NCI-H146 treated with DMSO at 0.1 percent for 48 hours (cell line): ENCODE data around the gene SARNP.
A peak's percentile ranks its signal among the peaks of the same experiment; 100 is the strongest.
"Not testable (repeated sequence)": the region's sequence is repeated elsewhere in the genome, so short reads cannot be mapped to it uniquely, and the experiment has no call there.

Experiments
- DNase-seq: peaks from one replicate; lab custom pipeline; 2025; ENCODE audit not compliant: unreplicated experiment; lab: John Stamatoyannopoulos, UW

The SARNP gene, protein sequence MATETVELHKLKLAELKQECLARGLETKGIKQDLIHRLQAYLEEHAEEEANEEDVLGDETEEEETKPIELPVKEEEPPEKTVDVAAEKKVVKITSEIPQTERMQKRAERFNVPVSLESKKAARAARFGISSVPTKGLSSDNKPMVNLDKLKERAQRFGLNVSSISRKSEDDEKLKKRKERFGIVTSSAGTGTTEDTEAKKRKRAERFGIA

DNA sequence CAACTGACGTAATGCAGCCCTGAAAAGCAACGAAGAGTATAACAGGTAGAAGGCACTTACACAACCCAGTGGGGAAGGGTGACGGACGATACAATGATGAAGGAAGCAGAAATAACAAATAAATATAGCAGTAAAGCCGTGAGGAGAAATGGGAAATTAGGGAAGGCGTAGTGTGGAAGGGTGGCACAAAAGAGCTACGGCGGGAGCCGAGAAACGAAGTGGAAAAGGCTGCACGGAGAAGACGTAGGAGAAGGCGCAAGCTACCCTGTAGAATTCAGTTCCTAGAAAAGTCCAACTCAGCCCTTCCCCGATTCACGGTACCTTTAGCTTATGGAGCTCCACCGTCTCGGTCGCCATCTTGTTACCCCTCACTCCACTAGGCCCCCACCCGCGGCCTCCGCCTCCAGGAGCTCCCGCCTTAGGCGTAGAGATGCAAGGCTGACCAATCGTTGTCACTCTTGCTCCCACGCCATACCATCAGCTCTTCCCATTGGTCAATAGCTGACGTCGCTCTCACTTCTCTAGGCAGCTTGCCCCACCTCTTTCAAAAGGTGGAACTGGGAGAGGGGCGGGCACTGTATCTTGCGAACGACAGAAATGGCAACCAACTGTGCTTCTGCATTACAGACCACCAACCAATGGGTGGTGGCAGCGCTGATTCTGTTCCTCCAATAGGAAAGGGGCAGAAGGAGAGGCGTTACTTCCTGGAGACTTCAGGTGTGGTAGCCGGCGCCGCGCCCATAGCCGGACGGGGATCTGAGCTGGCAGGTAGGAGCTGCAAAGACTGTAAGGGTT is at the start of gene SARNP, which contains the start of gene ORMDL2:
SARNP (minus strand) TSS at position 380 of the 795 bp plus-strand sequence; CDS start at position 357, 23 bp downstream.
ORMDL2 (plus strand) TSS at position 697 of the 795 bp plus-strand sequence. CDS start 959 bp downstream, outside the sequence.
- DNase-seq, result peak; percentile 100

DNA sequence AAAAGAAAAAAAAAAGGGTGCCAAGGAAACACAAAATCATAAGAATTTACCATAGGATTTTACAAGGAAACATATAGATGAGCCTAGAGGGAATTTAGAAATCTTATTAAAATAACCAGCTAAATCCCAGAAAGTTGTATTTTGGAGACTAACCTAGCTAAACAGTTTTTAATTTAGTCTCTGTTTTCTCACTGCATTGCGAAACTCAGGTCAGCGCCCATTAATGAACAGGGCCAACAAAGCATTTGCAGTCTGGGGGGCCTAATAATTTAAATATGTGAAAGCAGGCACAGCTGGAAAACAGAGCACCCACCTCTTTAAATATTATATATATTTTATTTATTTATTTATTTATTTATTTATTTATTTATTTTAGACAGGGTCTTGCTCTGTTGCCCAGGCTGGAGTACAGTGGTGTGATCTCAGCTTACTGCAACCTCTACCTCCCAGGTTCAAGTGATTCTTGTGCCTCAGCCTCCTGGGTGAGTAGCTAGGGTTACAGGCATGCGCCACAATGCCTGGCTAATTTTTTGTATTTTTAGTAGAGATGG is 49.0 kb upstream of the SARNP start:
- not testable (repeated sequence) for DNase-seq

DNA sequence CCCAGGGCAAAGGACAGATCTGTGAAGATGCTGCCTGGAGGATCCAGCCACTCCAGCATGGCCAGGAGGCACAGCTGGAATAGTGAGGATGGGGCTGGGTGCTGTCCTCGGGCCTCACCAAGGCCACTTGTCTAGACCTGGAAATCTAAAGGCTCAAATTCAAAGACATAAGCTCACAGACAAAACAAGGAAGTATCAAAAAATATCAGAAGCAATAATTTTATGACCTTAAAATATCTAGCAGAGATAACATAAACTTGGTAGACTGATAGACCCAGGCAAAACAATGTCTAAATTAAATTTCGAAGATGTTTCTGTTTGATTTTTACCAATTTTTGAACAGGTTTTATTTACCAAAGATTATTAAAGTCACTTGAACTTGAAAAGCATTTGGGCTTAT is 47.8 kb upstream of the SARNP start:
- DNase-seq, result no peak

DNA sequence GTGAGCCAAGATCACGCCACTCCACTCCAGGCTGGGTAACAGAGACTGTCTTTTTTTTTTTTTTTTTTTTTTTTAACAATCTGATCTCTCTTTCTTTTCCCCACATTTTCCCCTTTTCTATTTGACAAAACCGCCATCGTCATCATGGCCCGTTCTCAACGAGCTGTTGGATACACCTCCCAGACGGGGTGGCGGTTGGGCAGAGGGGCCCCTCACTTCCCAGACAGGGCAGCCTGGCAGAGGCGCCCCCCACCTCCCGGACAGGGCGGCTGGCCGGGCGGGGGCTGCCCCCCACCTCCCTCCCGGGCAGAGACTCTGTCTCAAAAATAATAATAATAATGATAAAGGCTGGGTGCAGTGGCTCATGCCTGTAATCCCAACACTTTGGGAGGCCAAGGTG is 45.4 kb upstream of the SARNP start:
- not testable (repeated sequence) for DNase-seq

DNA sequence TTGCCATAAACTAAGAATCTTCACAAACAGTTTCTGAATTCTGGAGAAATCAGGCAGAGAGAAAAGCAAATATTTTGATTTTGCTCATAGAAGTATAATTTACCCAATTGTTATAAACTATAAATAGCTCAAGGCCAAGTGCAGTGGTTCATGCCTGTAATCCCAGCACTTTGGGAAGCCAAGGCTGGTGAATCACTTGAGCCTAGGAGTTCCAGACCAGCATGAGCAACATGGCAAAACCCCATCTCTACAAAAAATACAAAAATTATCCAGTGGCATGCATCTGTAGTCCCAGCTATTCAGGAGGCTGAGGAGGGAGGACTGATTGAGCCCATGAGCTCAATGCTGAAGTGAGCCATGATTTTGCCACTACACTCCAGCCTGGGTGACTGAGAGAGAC is 44.8 kb upstream of the SARNP start:
- DNase-seq, result no peak

DNA sequence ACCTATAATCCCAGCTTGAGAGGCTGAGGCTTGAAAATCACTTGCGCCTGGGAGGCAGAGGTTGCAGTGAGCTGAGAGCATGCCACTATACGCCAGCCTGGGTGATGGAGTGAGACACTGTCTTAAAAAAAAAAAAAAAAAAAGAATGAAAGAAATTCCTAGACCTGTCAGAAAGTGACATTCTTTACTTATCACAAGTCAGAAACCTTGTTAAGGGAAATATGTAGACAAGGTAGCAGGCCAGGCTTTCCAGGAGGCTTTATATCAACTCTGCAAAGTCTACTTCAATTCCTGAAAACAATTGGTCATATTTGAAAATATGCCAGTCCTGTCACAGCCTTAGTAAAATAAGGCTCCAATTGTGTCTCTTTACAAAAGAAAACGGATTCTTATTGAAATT is 44.3 kb upstream of the SARNP start:
- no peak for DNase-seq

DNA sequence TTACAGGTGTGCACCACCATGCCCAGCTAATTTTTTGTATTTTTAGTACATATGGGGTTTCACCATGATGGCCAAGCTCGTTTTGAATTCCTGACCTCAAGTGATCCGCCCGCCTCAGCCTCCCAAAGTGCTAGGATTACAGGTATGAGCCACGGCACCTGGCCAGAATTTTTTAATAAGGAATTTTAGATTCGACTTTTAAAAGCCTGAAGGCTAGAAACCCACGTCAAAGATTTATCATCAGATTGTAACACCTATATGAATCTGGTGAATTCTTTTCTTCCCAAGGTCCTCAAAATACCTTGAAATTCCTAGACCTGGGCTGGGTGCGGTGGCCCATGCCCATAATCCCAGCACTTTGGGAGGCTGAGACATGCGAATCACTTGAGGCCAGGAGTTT is 43.9 kb upstream of the SARNP start:
- DNase-seq, result no peak

DNA sequence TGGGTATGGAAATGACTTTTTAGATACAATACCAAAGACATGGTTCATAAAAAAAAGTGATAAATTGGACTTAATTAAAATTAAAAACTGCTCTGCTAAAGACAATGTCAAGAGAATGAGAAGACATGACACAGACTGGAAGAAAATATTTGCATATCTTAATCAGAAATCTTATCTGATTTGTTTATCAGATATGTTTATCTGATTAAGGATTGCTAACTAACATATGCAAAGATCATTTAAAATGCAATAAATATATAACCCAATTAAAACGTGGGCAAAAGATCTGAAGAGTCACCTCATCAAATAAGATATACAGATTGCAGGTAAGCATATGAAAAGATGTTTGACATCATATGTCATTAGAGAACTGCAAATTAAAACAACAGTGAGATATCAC is 35.2 kb upstream of the SARNP start:
- no peak for DNase-seq

DNA sequence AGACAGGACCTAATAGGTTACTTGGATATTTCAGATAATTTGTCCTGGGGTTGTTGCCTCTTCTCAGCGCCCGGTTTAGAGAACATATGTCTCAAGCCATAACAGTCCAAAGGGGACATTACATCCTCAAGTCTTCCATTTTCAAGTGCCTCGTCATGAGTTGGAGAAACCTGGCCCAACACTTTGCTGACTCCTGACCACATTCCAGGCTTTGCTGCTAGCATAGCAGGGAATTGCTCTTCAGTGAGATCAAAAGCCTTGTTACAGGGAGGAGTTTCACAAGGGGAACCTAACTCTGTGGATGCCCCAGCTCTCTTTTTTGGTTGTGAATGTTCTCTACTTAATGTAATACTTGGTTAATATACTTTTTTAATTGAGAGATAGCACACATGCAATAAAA is 33.4 kb upstream of the SARNP start:
- DNase-seq, result no peak

DNA sequence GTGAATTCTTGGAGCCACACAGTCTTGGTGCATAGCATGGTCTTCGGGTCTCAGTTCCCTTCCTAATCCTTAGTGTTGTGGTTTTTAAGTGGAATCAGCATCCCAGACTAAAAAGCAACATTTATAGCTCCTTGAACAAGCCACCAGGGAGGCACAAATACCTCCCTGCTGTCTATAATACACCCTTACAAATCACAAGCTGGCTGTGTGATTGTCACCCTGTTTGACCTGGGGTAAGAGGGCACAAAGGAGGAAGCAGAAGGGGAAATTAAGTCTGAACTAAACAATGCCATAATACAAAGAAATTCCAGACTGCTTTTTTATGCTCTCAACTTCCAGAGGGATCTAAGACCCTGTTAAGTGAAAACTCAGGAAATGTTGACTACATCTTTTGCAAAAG is 32.9 kb upstream of the SARNP start:
- no peak for DNase-seq

DNA sequence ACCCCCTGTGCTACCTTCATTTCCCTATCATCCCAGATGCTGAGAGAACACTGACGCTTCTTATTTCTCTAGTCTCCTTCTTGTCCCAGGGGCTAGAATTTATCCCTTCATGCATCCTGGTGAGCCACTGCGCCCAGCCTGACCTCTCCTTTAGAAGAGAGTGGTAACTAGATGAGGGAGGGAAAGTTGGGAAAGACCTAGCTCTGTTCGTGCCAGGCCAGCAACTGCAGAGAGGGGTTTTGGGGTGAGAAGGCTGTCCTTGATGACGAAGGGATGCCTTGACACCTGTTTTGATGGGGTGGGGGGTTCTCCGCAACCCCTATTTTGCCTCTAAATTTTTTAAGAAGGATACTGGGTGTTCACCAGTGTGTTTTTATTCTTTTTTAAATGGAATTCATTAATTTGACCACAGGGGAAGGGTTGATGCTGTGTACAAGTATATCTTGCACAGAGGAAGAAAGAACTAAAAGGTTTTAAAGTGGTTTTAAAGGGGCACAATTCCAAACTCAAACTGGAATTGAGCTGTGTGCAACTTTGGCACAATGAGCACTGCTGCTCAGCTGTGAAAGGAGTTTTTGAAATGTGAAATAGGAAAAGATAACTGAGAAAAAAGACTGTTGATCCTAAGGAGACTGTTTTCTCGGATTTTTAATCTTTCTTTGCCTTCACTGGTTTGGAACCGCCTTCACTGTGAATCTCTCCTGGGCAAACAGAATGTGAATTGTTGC is 32.3 kb upstream of the SARNP start:
- DNase-seq, result no peak

DNA sequence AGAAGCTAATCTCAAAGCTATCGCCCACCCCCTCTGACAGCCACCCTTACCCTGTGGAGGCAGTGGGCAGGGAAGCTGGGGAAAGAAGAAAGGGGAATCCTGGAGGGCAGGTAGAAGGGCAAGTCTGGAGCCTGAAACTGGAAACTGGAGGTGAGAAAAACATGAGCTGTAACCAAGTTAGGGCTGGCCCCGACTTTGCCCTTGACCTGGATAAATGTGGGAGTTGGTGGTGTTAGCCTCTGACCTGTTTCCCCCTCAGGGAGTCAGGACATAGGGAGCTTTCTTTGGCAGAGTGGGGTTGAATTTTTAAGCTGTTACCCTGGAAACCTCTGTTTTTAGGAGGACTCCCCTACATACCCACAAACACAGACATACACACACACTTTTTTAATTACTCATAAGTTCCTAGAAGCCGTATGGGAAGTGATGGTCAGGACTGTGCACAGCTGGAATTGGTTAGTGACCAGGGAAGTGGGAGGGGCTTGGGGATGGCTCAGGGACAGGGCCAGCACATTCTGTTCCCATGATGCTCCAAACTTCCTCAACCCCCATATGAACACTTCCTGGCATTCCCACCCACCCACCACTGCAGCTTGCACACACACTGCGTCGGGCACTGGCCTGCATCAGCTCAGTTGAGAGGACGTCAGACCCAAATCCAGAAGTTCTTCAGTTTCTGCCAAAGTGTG is 30.2 kb upstream of the SARNP start:
- DNase-seq, result no peak

DNA sequence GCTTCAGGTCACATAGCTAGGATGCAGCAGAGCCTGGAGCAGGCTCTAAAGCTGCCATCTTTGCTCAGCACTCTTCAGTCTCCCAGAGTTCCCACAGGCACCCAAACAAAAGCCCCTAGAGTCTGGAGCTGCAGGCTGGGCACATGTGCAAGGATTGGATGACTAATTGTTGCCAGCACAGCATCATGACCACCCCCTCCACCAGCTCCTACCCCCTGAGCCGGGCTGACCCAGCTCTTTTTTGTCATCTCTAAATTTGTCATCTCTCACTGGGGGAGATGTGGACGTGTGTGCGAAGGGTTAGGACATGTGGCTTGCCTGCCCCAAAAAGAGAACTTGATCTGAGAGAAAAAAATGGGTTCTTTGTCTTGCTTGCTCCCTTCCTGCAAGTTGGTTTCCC is 29.5 kb upstream of the SARNP start:
- DNase-seq, result no peak

DNA sequence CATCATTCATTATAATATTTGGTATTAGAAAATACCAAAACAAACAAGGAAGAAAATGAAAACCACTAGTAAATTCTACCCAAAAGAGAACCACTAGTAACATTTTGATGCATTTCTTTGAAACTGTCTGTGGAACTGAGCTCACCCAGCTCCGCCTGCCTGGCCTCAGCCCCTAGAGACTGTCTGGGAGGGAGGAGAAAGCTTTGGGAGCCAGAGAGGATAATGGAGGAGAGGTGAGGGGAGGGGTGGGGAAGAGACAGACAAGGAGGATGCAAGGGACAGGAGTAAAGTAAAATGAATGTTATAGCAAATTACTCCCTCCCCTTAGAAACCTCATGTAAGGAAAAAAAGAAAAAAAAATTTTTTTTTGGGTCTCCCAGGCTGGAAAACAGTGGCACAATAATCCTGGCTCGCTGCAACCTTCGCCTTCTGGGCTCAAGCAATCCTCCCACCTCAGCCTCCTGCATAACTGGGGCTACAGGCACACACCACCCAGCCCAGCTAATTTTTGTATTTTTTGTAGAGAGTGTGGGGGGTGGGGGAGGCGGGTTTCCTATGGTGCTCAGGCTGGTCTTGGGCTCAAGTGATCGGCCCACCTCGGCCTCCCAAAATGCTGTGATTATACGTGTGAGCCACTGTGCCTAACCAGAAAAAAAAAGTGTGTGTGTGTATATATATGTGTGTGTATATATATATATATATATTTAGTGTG is 28.4 kb upstream of the SARNP start:
- no peak for DNase-seq

DNA sequence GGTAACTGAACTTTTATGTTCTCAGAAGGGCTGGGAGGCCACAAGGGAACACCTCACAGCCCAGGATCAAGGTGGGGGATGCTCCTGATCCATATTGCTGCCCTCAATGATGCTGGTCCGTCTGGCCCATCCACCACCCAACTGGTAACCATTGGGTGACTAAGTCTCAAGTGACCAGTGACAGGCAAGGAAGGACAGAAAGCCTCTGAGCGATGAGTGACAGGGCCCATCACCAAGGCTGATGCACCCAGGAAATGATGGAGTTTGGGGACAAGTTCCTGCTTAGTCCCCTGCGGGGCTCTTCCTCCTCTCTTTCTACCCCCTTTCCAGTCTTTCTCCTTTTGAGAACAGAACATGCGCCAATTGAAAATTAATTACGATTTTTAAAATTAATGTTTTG is 27.8 kb upstream of the SARNP start:
- no peak for DNase-seq

DNA sequence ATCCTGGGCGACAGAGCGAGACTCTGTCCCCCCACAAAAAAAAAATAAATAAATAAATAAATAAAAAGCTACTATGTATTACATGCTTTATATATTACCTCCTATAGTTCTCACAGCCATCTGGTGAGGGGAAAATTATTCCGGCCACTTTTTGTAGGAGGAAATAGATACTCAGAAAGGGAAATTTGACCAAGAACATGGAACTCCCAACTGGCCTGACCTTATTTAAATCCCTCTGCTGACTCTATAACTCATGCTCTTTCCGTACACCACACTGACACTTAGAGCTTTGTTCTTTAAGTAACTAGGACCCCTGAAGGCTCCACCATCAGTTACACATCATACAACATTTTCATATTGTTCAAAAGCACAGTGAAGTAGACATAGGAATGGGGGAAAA is 27.4 kb upstream of the SARNP start:
- DNase-seq, result no peak

DNA sequence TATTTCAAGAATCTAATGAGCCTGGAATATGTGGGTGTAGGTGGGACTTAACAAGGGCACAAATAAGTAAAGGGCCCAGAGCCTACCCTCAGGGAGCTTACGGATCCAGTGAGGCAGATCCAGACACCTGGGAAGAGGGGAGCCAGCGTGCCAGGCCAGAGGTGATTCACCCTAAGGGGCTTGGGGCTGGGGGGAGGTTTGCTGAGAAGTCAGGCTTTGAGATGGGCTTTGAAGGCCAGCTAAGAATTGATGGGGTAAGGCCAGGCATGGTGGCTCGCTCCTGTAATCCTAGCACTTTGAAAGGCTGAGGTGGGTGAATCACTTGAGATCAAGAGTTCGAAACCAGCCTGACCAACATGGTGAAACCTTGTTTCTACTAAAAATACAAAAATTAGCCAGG is 25.9 kb upstream of the SARNP start:
- no peak for DNase-seq

DNA sequence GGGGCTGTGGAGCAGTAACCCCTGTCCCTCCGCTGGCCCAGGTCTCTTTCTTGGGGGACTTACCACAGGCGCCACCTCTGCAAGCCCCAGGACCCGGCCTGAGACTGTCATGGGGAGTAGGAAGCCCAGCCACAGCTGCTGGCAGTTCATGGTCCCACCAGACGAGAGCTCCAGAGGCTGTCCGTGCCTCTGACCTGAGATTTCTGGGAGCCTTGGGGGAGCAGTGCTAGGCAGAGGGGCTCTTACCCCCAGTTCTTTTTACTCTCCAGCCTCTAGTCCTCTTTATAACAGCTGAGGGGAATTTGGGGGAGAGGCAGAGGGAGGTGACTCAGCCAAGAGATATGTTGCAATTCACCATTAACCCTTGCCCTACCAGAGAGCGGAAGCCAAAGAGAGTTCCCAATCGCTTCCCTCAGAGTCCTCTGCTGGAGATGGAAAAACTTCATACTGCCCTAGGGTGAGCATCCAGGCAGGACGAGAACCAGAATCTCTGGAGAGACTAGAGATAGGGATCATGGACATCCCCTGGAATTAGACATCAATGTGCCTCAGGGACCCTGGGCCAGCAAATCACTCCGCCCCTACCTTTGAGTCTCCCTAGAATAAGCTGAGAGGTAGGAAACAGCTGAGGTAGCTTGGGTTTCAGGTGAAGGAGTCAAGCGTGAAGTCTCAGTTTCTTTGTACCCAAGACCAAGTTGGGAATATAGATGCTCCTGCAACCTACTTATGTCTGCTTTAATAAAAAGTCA is 25.3 kb upstream of the SARNP start, which contains the start of gene MMP19:
MMP19 (minus strand) TSS at position 256 of the 749 bp plus-strand sequence; CDS start at position 150, 106 bp downstream.
- no peak for DNase-seq

DNA sequence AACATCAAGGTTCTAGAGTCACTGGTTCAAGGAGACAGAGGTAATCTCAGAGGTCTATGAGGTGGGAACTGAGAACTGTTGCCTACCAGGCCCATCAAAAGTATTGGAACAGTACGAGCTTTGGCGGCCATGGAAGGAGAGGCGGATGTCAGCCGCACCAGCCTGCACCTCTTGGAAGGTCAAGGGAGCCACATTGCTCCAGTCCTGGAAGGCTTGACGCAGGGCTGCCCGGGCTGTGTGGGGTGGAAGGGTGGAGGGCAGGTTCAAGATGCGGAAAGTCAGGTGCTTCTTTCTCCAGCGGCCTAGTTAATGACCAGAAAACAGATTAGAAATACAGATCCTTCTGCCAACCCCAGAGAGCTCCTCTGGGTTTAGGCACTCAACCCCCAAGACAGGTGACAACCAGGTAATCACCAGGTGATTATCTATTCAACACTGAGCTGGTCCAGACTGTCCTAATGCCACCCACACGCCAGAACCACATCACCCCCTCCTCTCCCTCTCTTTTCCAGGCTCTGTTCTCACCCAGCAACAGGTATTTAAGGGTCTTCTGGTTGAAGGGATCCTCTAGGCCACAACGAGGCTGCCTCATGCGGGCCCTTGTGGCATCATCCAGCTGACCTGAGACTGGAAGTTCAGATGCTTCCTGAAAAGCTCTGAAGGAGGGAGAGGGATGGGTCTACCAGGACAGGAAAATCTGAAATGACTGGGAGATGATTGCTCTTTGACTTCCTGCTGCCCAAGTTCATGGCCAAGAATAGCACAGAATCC is 23.2 kb upstream of the SARNP start:
- DNase-seq, result no peak
